Gastrocnemius medialis (tissue), 4 donors: ENCODE measurements around the gene GOPC. TPM values are rescaled to one million over a fixed set of nuclear protein-coding genes. Genes with fewer than 3 reads are reported as not detected.

Experiments used
- ATAC-seq, 2 donors: fragments of 150-250 bp; one replicate each; pipeline ENCODE4 v1.9.1; 2016
- DNase-seq, 2 donors: peaks; one replicate each; pipeline ENCODE4 v3.0.0-alpha.2; 2019
- H3K27ac ChIP-seq, 4 donors: fragments of 200-600 bp; sonication (generic); 1 replicate in 1 of 4; 2 replicates in 3 of 4; pipeline ENCODE4 v1.5.1; 2016 to 2018; ENCODE audit warnings: mild to moderate bottlenecking in 2 of 4, moderate library complexity in 1 of 4
- H3K27me3 ChIP-seq, 3 donors: fragments of 200-600 bp; sonication (generic) in 2 of 3; 1 replicate in 1 of 3; 2 replicates in 2 of 3; pipeline versions ENCODE4 v1.5.1 to v1.6.0; 2016 to 2019; ENCODE audit warnings: mild to moderate bottlenecking in 1 of 3, moderate library complexity in 1 of 3
- H3K36me3 ChIP-seq, 2 donors: fragments of 200-600 bp; sonication (generic) in 1 of 2; one replicate each; pipeline ENCODE4 v1.5.1; 2017 to 2018
- H3K4me1 ChIP-seq, 2 donors: fragments of 200-600 bp; sonication (generic) in 1 of 2; one replicate each; pipeline ENCODE4 v1.5.1; 2016 to 2017; ENCODE audit warnings: mild to moderate bottlenecking in 2 of 2
- H3K4me3 ChIP-seq, 4 donors: fragments of 200-600 bp; sonication (generic) in 3 of 4; 1 replicate in 1 of 4; 2 replicates in 3 of 4; pipeline ENCODE4 v1.5.1; 2016 to 2019; ENCODE audit warnings: mild to moderate bottlenecking in 2 of 4
- H3K9me3 ChIP-seq, 3 donors: fragments of 200-600 bp; sonication (generic) in 2 of 3; 1 replicate in 1 of 3; 2 replicates in 2 of 3; pipeline ENCODE4 v1.5.1; 2016 to 2019
- CTCF ChIP-seq, 5 experiments: fragments of 450-650 bp in 3 of 5; fragments of 200-600 bp in 2 of 5; sonication (generic) in 2 of 5; IDR thresholded peaks in 4 of 5; conservative IDR thresholded peaks in 1 of 5; 1 replicate in 4 of 5; 2 replicates in 1 of 5; pipeline ENCODE4 v1.5.1; 2016 to 2019; ENCODE audit warnings: antibody characterized with exemption in 5 of 5, mild to moderate bottlenecking in 3 of 5, moderate library complexity in 3 of 5
- POLR2A ChIP-seq, 2 donors: fragments of 450-650 bp; IDR thresholded peaks; one replicate each; pipeline ENCODE4 v1.6.1; 2017; ENCODE audit warnings: antibody characterized with exemption in 2 of 2, mild to moderate bottlenecking in 2 of 2, moderate library complexity in 2 of 2
- in situ Hi-C, 4 donors: fragments of 200-750 bp; cut with MboI; loops; one replicate each; pipeline versions ENCODE4 v1.15.0 to v1.8.0; 2017; ENCODE audit warnings: low sequenced_read_pairs in 4 of 4
- intact Hi-C: fragments of 100-400 bp; cut with DNase I; formaldehyde crosslinking; loops from one replicate; pipeline ENCODE4 v1.15.1; 2023; ENCODE audit warnings: low total_unique reads
- total RNA-seq, 4 donors: library from RNA; depleted of rRNA; stranded (reverse); fragments of >200 nt; gene quantifications; one replicate each; pipeline versions ENCODE4 v1.1.0 to v1.2.3, GENCODE V29; 2016

GOPC gene
- total RNA-seq, 4 donors from 2014 or later, result 12.0 to 19.3 (median 13.6) TPM

- Histone ChIP-seq H3K27ac (no peak overlapping the region), H3K36me3 (peaks cover 5 to 31% of the 10 kb centered on the region in 2 donors), H3K4me1 (no peaks in the 10 kb centered on the region), H3K27me3 (no peaks in the 10 kb centered on the region), H3K9me3 (no peaks in the 10 kb centered on the region), H3K4me3 (no peak overlapping the region)
- TF ChIP-seq CTCF (IDR thresholded peaks at IDR 0.05 in 4 of 5, conservative IDR thresholded peaks at IDR 0.05 in 1 of 5) (no peak), POLR2A (IDR thresholded peaks at IDR 0.05) (no peak)
- in situ Hi-C loops, result loop anchor here in 1 of 4 donors (25.0 kb wide), 1 partner anchor 586 kb away; no protein-coding TSS in a partner anchor
- no peak for ATAC-seq
- DNase-seq, result no peak
- intact Hi-C loops, result no loop called here
These were observed 29.2 kb downstream of the GOPC start for GRCh38 chr6:117573006-117573680.

- Histone ChIP-seq H3K4me1 (no peaks in the 10 kb centered on the region), H3K27me3 (no peaks in the 10 kb centered on the region), H3K9me3 (no peaks in the 10 kb centered on the region), H3K36me3 (peaks cover 0 to 54% of the 10 kb centered on the region in 2 donors), H3K4me3 (no peak overlapping the region), H3K27ac (no peak overlapping the region)
- intact Hi-C loops (no loop called here), in situ Hi-C loops (loop anchor here in 1 of 4 donors (25.0 kb wide), 1 partner anchor 582 kb away; no protein-coding TSS in a partner anchor)
- ATAC-seq, result no peak
- no peak for TF ChIP-seq CTCF (IDR thresholded peaks at IDR 0.05 in 4 of 5, conservative IDR thresholded peaks at IDR 0.05 in 1 of 5)
- no peak for TF ChIP-seq POLR2A (IDR thresholded peaks at IDR 0.05)
- no peak for DNase-seq
These were observed 33.4 kb downstream of the GOPC start for GRCh38 chr6:117568831-117569410.

GRCh38 chr6:117568247-117568646, 34.1 kb downstream of the GOPC start:
- in situ Hi-C loops (loop anchor here in 1 of 4 donors (25.0 kb wide), 1 partner anchor 581 kb away; no protein-coding TSS in a partner anchor), intact Hi-C loops (no loop called here)
- Histone ChIP-seq H3K9me3 (no peaks in the 10 kb centered on the region), H3K4me3 (no peak overlapping the region), H3K36me3 (peaks cover 0 to 54% of the 10 kb centered on the region in 2 donors), H3K27ac (no peak overlapping the region), H3K4me1 (no peaks in the 10 kb centered on the region), H3K27me3 (no peaks in the 10 kb centered on the region)
- TF ChIP-seq CTCF (IDR thresholded peaks at IDR 0.05 in 4 of 5, conservative IDR thresholded peaks at IDR 0.05 in 1 of 5), result no peak
- no peak for TF ChIP-seq POLR2A (IDR thresholded peaks at IDR 0.05)
- DNase-seq, result no peak
- ATAC-seq, result no peak

GRCh38 chr6:117564681-117565080, 37.6 kb downstream of the GOPC start:
- no peaks in the 10 kb centered on the region for H3K9me3 ChIP-seq
- ATAC-seq (no peak), DNase-seq (no peak)
- TF ChIP-seq CTCF (IDR thresholded peaks at IDR 0.05 in 4 of 5, conservative IDR thresholded peaks at IDR 0.05 in 1 of 5) (no peak), POLR2A (IDR thresholded peaks at IDR 0.05) (no peak)
- no peaks in the 10 kb centered on the region for H3K27me3 ChIP-seq
- intact Hi-C loops (no loop called here), in situ Hi-C loops (loop anchor here in 1 of 4 donors (25.0 kb wide), 1 partner anchor 577 kb away; no protein-coding TSS in a partner anchor)
- no peak overlapping the region for H3K27ac ChIP-seq
- H3K4me3 ChIP-seq, result no peak overlapping the region
- peaks cover 0 to 49% of the 10 kb centered on the region in 2 donors for H3K36me3 ChIP-seq
- H3K4me1 ChIP-seq, result no peaks in the 10 kb centered on the region
